Measurements from ENCODE around the gene GRM8.

DNA sequence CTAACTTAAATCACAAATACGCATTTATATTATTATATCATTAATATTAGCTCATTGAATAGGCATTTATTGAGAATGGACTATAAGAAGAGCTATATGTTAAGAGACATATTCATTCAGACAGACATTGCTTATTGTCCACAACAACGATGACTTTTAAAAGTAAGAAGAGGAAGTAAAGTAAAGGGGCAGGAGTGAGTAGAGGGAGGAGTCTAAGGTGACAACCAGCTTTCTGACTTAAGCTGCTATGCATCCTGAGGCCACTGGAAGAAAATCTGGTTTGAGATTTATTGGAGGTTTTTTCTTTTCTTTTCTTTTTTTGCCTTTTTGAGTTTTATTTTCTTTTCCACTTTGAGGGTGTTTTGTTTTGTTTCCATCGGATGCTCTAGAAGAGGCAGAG lies 723.5 kb downstream of the GRM8 start:
- no peak for TF ChIP-seq EZH2 (optimal IDR thresholded peaks at IDR 0.05; ENCODE audit: low read depth, low read length)
- TF ChIP-seq, protein P1, sequence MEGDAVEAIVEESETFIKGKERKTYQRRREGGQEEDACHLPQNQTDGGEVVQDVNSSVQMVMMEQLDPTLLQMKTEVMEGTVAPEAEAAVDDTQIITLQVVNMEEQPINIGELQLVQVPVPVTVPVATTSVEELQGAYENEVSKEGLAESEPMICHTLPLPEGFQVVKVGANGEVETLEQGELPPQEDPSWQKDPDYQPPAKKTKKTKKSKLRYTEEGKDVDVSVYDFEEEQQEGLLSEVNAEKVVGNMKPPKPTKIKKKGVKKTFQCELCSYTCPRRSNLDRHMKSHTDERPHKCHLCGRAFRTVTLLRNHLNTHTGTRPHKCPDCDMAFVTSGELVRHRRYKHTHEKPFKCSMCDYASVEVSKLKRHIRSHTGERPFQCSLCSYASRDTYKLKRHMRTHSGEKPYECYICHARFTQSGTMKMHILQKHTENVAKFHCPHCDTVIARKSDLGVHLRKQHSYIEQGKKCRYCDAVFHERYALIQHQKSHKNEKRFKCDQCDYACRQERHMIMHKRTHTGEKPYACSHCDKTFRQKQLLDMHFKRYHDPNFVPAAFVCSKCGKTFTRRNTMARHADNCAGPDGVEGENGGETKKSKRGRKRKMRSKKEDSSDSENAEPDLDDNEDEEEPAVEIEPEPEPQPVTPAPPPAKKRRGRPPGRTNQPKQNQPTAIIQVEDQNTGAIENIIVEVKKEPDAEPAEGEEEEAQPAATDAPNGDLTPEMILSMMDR (IDR thresholded peaks at IDR 0.05; ENCODE audit: low read length) = no peak
